ENCODE data around the gene TAS2R39.

- TF ChIP-seq, protein P1, sequence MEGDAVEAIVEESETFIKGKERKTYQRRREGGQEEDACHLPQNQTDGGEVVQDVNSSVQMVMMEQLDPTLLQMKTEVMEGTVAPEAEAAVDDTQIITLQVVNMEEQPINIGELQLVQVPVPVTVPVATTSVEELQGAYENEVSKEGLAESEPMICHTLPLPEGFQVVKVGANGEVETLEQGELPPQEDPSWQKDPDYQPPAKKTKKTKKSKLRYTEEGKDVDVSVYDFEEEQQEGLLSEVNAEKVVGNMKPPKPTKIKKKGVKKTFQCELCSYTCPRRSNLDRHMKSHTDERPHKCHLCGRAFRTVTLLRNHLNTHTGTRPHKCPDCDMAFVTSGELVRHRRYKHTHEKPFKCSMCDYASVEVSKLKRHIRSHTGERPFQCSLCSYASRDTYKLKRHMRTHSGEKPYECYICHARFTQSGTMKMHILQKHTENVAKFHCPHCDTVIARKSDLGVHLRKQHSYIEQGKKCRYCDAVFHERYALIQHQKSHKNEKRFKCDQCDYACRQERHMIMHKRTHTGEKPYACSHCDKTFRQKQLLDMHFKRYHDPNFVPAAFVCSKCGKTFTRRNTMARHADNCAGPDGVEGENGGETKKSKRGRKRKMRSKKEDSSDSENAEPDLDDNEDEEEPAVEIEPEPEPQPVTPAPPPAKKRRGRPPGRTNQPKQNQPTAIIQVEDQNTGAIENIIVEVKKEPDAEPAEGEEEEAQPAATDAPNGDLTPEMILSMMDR (IDR thresholded peaks at IDR 0.05) = no peak
- no peak for TF ChIP-seq POLR2A (IDR thresholded peaks at IDR 0.05)
Observed at GRCh38 chr7:143221737-143222136, 38.5 kb downstream of the TAS2R39 start, which contains the start of gene TAS2R40.
